Vagina (tissue), 2 donors: ENCODE results near the gene RRM2.

ENCODE experiments used
- POLR2A ChIP-seq, 2 donors: fragments of 450-650 bp; IDR thresholded peaks; one replicate each; pipeline ENCODE4 v1.6.1; 2017; ENCODE audit warnings: antibody characterized with exemption in 2 of 2, mild to moderate bottlenecking in 2 of 2, moderate library complexity in 2 of 2
- TF ChIP-seq, protein P1 (sequence below), 3 experiments: fragments of 450-650 bp in 2 of 3; fragments of 200-600 bp in 1 of 3; sonication (generic) in 1 of 3; IDR thresholded peaks; one replicate each; pipeline ENCODE4 v1.5.1; 2017 to 2019; ENCODE audit warnings: antibody characterized with exemption in 3 of 3, mild to moderate bottlenecking in 2 of 3, moderate library complexity in 2 of 3

DNA sequence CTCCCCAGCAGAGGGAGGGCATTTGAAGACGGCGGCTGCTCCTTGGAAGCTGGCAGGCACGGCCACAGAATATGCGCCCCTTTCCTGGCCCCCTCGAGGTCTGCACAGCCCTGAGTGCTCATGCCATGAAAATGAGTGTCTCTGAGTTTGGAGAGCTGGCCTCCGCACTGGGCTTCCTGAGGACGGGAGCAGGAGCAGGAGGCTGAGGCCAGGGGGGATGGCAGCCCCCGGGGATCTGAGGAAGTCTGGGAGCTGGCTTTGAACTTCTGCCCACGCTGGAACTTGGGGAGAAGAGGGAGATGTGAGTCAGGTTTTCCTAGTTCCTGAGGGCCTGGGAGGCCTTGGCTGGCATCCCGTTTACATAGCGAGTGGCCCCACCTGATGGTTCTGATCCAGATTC is 47.0 kb downstream of the RRM2 start:
- no peak for TF ChIP-seq POLR2A (IDR thresholded peaks at IDR 0.05)
- TF ChIP-seq, protein P1, sequence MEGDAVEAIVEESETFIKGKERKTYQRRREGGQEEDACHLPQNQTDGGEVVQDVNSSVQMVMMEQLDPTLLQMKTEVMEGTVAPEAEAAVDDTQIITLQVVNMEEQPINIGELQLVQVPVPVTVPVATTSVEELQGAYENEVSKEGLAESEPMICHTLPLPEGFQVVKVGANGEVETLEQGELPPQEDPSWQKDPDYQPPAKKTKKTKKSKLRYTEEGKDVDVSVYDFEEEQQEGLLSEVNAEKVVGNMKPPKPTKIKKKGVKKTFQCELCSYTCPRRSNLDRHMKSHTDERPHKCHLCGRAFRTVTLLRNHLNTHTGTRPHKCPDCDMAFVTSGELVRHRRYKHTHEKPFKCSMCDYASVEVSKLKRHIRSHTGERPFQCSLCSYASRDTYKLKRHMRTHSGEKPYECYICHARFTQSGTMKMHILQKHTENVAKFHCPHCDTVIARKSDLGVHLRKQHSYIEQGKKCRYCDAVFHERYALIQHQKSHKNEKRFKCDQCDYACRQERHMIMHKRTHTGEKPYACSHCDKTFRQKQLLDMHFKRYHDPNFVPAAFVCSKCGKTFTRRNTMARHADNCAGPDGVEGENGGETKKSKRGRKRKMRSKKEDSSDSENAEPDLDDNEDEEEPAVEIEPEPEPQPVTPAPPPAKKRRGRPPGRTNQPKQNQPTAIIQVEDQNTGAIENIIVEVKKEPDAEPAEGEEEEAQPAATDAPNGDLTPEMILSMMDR (IDR thresholded peaks at IDR 0.05) = no peak
